Activated B cell treated with CpG ODN at 0.5 μM for 24 hours (primary cell): ENCODE results near the gene YTHDC2. TPM values are rescaled to one million over a fixed set of nuclear protein-coding genes. Genes with fewer than 3 reads are reported as not detected.

Source experiments
- ATAC-seq: fragments of 200-7000 bp; cut with Tn5 transposase; one replicate; pipeline ENCODE4 v1.10.0; 2021; ENCODE audit warnings: low read depth, mild to moderate bottlenecking, moderate library complexity
- CTCF ChIA-PET: fragments of 350-600 bp; sonication (Branson Sonifier 250); formaldehyde crosslinking; loops from one replicate; lab custom pipeline; 2021; ENCODE audit warnings: antibody characterized with exemption; lab: Charles Lee
- POLR2A ChIA-PET: fragments of 350-600 bp; sonication (Branson Sonifier 250); formaldehyde crosslinking; loops from one replicate; lab custom pipeline; 2021; ENCODE audit warnings: antibody characterized with exemption; lab: Charles Lee
- DNase-seq: peaks from one replicate; pipeline ENCODE4 v3.0.0; 2022
- H3K27ac Mint-ChIP-seq: one replicate; pipeline ENCODE4 v1.8.0; 2020; ENCODE audit warnings: mixed read lengths
- H3K27me3 Mint-ChIP-seq: one replicate; pipeline ENCODE4 v1.8.0; 2021; ENCODE audit warnings: mixed read lengths
- H3K36me3 Mint-ChIP-seq: one replicate; pipeline ENCODE4 v1.8.0; 2021; ENCODE audit warnings: low read depth, mixed read lengths
- H3K4me1 Mint-ChIP-seq: one replicate; pipeline ENCODE4 v1.8.0; 2021; ENCODE audit warnings: mixed read lengths
- H3K4me3 Mint-ChIP-seq: one replicate; pipeline ENCODE4 v1.8.0; 2020; ENCODE audit warnings: mild to moderate bottlenecking, mixed read lengths
- H3K9me3 Mint-ChIP-seq: one replicate; pipeline ENCODE4 v1.8.0; 2020; ENCODE audit warnings: mixed read lengths
- intact Hi-C: fragments of 100-400 bp; cut with micrococcal nuclease; formaldehyde crosslinking; loops from one replicate; pipeline ENCODE4 v1.15.1; 2024
- total RNA-seq: library from RNA; stranded (reverse); gene quantifications from 2 replicates; pipeline ENCODE4 v1.2.3, GENCODE V29; 2022
- TF ChIP-seq, protein P1 (sequence below): fragments of 200-600 bp; IDR thresholded peaks from one replicate; pipeline ENCODE4 v1.8.0; 2022; ENCODE audit warnings: antibody characterized with exemption, mild to moderate bottlenecking

The YTHDC2 gene
- total RNA-seq, 1 donor from 2014 or later: 41.7 TPM

DNA sequence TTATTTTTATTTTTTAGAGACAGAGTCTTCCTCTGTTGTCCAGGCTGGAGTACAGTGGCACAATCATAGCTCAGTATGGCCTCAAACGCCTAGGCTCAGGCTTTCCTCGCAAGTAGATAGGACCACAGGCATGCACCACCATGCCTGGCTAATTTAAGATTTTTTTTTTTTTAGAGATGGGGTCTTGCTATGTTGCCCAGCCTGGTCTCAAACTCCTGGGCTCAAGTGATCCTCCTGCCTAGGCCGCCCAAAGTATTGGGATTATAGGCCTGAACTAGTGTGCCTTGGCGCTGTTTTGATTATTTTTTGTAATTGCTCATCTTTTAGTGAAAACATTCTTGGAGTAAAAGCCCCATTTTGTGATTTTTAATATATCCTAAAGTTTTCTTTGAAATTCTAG lies 5.4 kb downstream of the YTHDC2 start:
- ATAC-seq (no peak), DNase-seq (no peak)
- Mint-ChIP-seq H3K27ac (no peak overlapping the region), H3K27me3 (no peaks in the 10 kb centered on the region), H3K4me1 (peaks cover 48% of the 10 kb centered on the region), H3K9me3 (peaks cover 3% of the 10 kb centered on the region), H3K4me3 (no peak overlapping the region), H3K36me3 (peaks cover 39% of the 10 kb centered on the region)
- POLR2A ChIA-PET: no interaction called here
- CTCF ChIA-PET: no interaction called here
- TF ChIP-seq, protein P1, sequence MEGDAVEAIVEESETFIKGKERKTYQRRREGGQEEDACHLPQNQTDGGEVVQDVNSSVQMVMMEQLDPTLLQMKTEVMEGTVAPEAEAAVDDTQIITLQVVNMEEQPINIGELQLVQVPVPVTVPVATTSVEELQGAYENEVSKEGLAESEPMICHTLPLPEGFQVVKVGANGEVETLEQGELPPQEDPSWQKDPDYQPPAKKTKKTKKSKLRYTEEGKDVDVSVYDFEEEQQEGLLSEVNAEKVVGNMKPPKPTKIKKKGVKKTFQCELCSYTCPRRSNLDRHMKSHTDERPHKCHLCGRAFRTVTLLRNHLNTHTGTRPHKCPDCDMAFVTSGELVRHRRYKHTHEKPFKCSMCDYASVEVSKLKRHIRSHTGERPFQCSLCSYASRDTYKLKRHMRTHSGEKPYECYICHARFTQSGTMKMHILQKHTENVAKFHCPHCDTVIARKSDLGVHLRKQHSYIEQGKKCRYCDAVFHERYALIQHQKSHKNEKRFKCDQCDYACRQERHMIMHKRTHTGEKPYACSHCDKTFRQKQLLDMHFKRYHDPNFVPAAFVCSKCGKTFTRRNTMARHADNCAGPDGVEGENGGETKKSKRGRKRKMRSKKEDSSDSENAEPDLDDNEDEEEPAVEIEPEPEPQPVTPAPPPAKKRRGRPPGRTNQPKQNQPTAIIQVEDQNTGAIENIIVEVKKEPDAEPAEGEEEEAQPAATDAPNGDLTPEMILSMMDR: no peak
- intact Hi-C loops: loop anchor here (10.0 kb wide), 1 partner anchor 994 kb away; no protein-coding TSS in a partner anchor

DNA sequence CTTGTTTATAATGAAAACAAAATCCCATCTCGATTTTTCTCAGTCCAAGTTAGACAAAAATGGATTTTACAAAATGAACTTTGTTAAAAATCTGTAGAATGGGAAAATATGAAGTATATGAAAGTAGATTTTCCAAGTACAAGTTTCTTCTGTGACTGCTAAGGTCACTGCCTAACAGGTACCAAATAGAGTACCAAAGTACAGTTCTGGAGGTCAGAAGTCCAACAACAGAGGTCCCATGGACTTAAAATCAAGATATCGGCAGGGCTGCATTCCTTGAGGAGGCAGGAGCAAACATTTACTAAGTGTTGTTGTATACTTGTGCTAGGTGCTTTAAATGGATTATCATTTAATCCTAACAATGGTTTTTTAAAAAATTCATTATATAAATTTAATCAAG lies 5.9 kb downstream of the YTHDC2 start:
- no peak for DNase-seq

DNA sequence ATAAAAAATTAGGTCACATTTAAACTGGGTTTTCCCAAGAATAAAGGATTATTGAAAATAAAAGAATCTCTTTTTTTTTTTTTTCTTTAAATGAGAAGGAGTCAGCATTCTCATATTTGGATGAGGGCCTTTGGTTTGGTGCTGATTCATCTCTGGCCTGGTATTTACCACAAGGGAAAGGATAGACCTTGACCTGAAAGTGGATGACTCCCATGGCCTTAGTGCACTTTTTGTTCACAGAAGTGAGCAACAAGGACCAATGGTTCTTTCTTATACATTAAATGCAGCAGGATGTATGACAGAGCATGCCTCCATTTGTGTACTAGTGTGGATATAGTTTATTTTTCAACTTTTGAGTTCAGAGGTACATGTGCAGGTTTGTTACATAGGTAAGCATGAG lies 6.9 kb downstream of the YTHDC2 start:
- Mint-ChIP-seq H3K9me3 (peaks cover 3% of the 10 kb centered on the region), H3K4me1 (peaks cover 52% of the 10 kb centered on the region), H3K27ac (no peak overlapping the region), H3K27me3 (no peaks in the 10 kb centered on the region), H3K36me3 (peaks cover 37% of the 10 kb centered on the region), H3K4me3 (no peak overlapping the region)
- POLR2A ChIA-PET: no interaction called here
- ATAC-seq: no peak
- DNase-seq: no peak
- TF ChIP-seq, protein P1: no peak
- CTCF ChIA-PET: no interaction called here
- intact Hi-C loops: loop anchor here (5.0 kb wide), 2 partner anchors 42 to 1363 kb away; no protein-coding TSS in a partner anchor

More for the DNA sequence above, 5.9 kb downstream of the YTHDC2 start:
- Mint-ChIP-seq H3K27ac (no peak overlapping the region), H3K36me3 (peaks cover 36% of the 10 kb centered on the region), H3K4me1 (peaks cover 50% of the 10 kb centered on the region), H3K27me3 (no peaks in the 10 kb centered on the region), H3K9me3 (peaks cover 3% of the 10 kb centered on the region), H3K4me3 (no peak overlapping the region)
- POLR2A ChIA-PET: no interaction called here
- intact Hi-C loops: loop anchor here (10.0 kb wide), 1 partner anchor 995 kb away; no protein-coding TSS in a partner anchor
- ATAC-seq: no peak
- CTCF ChIA-PET: no interaction called here
- TF ChIP-seq, protein P1: no peak

DNA sequence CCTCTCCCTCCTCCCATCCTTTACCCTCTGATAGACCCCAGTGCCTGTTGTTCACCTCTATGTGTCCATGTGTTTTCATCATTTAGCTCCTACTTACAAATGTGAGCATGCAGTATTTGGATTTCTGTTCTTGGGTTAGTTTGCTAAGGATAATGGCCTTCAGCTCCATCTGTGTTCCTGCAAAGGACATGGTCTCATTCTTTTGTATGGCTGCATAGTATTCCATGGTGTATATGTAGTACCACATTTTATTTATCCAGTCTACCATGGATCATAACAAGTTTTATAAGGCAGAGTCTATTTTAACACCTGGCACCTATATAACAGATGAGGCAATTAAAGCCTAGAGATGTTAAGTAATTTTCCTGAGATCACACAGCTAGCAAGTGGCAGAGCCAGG lies 7.4 kb downstream of the YTHDC2 start:
- DNase-seq: no peak
- peaks cover 49% of the 10 kb centered on the region for H3K4me1 Mint-ChIP-seq
- ChIA-PET CTCF (no interaction called here), POLR2A (no interaction called here)
- TF ChIP-seq, protein P1: no peak
- no peak for ATAC-seq
- no peaks in the 10 kb centered on the region for H3K27me3 Mint-ChIP-seq
- H3K4me3 Mint-ChIP-seq: no peak overlapping the region
- intact Hi-C loops: loop anchor here (5.0 kb wide), 2 partner anchors 41 to 1364 kb away; no protein-coding TSS in a partner anchor
- no peak overlapping the region for H3K27ac Mint-ChIP-seq
- peaks cover 3% of the 10 kb centered on the region for H3K9me3 Mint-ChIP-seq
- peaks cover 32% of the 10 kb centered on the region for H3K36me3 Mint-ChIP-seq

DNA sequence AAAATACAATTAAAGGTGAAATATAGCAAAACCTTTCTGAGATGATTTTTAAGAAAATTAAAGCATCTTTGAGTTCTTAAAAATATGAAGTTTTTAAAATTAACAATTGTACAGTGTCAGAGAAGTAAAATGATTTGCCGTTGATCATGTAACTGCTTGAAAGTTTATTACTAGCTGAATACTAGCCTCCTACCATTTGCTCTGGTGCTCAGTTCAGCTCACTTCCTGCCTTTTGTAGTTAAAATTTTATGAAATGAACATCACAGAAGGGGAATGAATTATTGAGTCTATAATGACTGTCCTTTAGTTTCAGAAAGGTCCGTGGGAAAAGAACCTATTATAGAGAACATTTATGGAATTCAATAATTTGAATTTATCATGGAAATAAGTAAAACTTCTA lies 9.7 kb downstream of the YTHDC2 start:
- ATAC-seq (no peak), DNase-seq (no peak)
- no peaks in the 10 kb centered on the region for H3K27me3 Mint-ChIP-seq
- ChIA-PET CTCF (no interaction called here), POLR2A (interaction anchor here (1.3 kb wide), 1 partner anchor 10 kb away, joined by 7 read pairs; the partner anchor contains the start of gene YTHDC2)
- peaks cover 26% of the 10 kb centered on the region for H3K36me3 Mint-ChIP-seq
- intact Hi-C loops: loop anchor here (5.0 kb wide), 2 partner anchors 39 to 1366 kb away; no protein-coding TSS in a partner anchor
- no peak overlapping the region for H3K4me3 Mint-ChIP-seq
- no peak overlapping the region for H3K27ac Mint-ChIP-seq
- H3K9me3 Mint-ChIP-seq: peaks cover 3% of the 10 kb centered on the region
- H3K4me1 Mint-ChIP-seq: peaks cover 44% of the 10 kb centered on the region
- TF ChIP-seq, protein P1: no peak
